A172 (cell line): Measurements from ENCODE around the gene OR5A1. TPM values are rescaled to one million over a fixed set of nuclear protein-coding genes. Genes with fewer than 3 reads are reported as not detected.

ENCODE experiments used
- DNase-seq: peaks from one replicate; pipeline ENCODE4 v3.0.0-alpha.2; 2015; ENCODE audit warnings: low spot score
- total RNA-seq: library from RNA; depleted of rRNA; stranded (reverse); fragments of >200 nt; shearing (Covaris generic); gene quantifications from 2 replicates; pipeline ENCODE4 v1.2.3, GENCODE V29; 2014; rRNA removed

Gene OR5A1
- total RNA-seq, 1 experiment from 2014 or later = not detected

DNA sequence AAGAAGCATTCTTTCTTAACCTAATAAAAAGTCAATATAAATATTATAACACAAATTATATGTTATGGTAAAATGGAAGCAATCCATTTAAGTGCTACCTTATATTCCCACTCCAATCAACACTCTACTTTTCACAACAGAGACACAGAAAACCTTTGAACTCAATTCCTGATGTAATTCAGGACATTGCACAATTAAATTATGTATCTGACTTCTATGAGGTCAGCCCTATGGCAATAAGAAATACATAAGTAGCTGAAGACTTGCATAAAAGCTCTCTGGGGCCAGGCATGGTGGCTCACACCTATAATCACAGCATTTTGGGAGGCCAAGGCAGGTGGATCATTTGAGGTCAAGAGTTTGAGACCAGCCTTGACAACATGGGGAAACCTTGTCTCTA, 43.6 kb downstream of the OR5A1 start:
- DNase-seq = no peak

DNA sequence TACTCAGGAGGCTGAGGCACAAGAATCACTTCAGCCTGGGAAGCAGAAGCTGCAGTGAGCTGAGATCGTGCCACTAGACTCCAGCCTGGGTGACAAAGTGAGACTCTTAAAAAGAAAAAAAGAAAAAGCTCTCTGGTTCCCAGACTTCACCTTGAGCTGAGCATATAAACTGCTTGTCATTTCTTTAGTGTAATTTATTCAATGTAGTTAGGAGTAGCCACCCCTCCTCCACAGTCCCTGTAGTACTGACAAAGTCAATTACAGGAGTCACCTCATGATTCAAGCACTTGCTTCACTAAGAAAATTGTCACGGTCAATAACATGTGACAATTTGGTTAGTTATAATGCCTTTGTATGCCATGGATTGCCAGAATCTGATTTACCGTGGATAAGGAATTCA, 44.1 kb downstream of the OR5A1 start:
- DNase-seq = no peak

Other genes starting within 250 kb of the OR5A1 start
- not detected in 2 replicates for gene MPEG1, start 223.5 kb upstream of the OR5A1 start, total RNA-seq
- not detected in 2 replicates for gene OR5AN1, start 77.6 kb upstream of the OR5A1 start, total RNA-seq
- not detected in 2 replicates for gene OR5A2, start 10.1 kb upstream of the OR5A1 start, total RNA-seq
- not detected in 2 replicates for gene OR4D6, start 20.5 kb downstream of the OR5A1 start, total RNA-seq
- gene OR4D10, start 36.8 kb downstream of the OR5A1 start, total RNA-seq = not detected in 2 replicates
- gene OR4D11, start 67.1 kb downstream of the OR5A1 start, total RNA-seq = not detected in 2 replicates
- not detected in 2 replicates for gene OR4D9, start 75.1 kb downstream of the OR5A1 start, total RNA-seq
- gene OSBP, start 179.3 kb downstream of the OR5A1 start, total RNA-seq = 16.6 and 16.7 TPM in 2 replicates
- 19.9 and 20.3 TPM in 2 replicates for gene PATL1, start 232.6 kb downstream of the OR5A1 start, total RNA-seq